Measurements from ENCODE around the gene EDIL3.

The EDIL3 gene

DNA sequence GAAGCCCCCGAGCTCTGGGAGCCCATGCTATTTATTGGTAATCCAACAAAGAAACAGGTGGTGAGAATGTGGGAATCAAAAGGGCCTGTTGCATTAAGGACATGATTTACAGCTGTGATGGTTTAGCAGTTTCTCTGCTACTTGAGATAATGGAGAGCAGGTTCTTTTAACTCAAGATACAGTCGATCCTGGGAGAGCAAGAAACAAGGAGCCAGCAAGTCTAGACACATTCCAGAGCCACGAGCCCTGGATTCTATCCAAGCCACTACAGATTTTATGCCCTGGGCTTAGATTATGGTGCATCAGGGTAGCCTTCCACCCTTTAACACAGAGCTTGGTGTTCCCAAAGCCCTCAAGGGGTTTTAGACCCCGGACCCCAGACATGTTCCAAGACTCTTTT is 87.0 kb downstream of the EDIL3 start:
- DNase-seq, result peak; percentile 66

DNA sequence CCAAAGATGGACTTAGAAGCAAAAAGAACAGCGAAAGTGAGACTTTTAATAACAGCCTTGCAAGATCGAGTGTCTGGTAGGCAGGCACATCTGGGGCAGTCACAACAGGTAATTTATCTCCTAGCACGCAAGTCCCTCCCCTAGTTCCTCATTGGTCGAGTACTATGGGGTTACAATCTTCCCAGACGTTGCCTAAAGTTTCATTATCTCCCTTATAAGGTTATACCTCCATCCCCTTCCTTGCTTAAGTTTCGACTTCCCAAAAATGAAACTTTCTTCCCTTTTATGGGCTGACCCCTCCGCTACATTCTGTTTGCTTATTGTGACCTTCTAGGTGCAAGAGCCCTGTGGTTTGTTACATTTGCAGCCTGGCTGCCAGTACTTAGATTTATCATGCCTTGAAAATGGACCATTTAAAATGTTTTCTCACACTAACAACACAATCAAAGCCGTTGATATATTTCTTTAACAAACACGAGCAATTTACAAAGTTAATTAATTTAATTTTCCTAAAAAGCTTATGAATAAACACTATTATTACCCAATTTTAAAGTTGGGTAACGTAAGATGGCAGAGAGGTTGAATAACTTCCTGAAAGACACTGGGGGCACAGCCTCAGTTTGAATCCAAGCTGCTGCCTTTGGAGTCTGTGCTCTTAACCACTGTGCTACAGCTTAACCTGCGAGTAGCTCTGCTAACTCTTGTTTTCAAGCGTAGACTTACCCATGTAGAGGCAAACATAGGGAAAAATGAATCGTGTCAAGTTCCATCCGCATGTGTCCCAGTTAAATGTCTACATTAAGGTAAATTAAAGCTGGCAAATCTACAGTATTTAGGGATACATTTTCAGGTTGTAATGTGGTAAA is 91.7 kb downstream of the EDIL3 start:
- DNase-seq, result no peak

DNA sequence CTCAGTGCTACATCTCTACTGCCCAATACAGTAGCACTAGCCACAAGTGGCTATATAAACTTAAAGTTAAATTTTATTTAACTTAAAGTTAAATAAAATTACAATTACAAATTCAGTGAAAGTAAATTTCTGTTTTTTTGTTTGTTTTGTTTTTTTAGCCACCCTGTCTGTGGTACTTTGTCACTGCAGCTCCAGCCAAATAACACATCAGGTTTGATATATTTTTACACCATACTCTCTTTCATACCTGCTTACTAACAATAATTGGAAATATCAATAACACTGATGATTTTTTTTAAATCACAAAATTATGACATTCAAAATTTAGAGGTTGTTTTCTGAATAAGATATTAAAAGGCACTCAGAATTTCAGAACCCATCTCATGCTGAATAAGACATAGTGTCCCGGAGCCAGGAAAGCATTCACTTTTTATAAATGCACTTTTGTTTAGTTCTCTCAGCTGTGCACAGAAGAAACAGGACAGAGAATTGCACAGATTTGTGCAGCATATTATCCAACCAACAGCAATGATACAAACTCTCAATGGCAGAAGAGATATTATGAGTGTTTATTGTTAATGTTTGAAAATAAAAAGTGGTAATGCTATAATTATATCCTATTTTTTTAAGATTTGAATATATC is 92.6 kb downstream of the EDIL3 start:
- no peak for DNase-seq

DNA sequence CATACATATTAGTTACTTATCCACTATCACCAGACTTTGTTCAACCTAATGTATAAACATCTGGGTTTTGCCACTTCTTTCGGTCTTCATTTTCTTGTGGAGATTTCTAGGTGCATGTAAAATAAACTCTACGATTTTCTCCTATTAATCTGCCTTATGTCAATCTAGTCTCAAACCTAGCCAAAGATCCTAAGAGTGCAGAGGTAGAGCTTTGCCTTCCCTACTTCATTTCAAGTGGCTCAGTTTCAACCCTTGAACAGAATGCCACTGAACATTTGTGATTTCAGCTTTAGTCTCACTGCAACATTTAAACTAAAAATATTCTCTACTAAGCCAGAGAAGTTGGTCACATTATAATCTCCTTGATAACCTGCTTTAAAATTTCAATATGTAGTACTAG is 94.0 kb downstream of the EDIL3 start:
- DNase-seq, result no peak

DNA sequence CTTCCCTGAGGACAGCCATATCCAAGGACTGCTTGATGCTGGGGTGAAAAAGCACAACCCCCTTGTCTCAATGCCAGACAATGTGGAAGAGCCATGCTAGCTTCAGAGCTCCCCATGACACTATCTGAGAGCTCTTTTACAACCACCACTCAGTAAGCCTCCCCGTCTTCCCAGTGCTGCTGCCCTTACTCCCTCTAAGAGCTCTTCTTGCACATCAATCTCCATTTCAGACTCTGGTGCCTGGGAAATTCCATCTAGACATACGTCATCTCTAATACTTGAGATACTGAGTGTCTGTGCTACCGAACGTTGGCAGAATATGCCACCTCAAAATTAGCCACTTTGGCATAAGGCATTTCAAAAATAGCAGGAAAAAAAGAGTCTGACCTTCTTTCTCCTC is 94.5 kb downstream of the EDIL3 start:
- DNase-seq, result peak; percentile 38

DNA sequence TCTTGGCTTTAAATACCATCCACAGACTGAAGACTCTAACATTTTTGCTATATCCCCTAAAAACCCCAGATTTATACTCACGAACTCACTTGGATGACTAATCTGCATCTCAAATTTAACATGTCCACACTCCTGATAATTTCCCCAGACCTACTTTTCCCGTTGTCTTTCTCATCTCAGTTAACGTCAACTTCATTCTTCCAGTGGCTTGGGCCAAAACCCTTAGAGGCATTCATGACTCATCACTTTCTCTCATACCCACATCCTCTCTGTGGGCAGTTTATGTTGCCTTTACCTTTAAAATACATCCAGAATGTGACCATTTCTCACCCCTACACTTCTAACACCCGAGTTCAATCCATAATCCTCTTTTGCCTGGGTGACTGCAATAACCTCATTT is 96.7 kb downstream of the EDIL3 start:
- peak; percentile 87 for DNase-seq

DNA sequence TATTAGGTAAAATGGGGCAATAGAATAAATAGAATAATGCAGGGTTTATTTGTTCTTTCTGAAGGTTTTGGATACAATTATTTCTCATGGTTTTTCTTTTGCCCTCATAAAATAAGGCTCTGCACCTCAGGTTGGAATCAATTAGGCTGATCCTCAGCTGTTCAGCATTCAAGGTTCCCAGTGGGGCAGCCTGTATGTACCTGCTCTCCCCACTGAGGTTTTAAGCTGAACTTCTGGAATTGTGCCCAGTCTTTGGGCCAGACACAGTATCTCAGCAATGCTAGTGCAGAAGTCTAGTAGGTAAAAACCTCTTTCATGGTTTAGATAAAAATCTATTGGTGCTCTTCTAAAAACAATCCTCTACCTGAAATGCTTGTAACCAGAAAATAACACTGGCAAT is 98.0 kb downstream of the EDIL3 start:
- DNase-seq, result no peak

DNA sequence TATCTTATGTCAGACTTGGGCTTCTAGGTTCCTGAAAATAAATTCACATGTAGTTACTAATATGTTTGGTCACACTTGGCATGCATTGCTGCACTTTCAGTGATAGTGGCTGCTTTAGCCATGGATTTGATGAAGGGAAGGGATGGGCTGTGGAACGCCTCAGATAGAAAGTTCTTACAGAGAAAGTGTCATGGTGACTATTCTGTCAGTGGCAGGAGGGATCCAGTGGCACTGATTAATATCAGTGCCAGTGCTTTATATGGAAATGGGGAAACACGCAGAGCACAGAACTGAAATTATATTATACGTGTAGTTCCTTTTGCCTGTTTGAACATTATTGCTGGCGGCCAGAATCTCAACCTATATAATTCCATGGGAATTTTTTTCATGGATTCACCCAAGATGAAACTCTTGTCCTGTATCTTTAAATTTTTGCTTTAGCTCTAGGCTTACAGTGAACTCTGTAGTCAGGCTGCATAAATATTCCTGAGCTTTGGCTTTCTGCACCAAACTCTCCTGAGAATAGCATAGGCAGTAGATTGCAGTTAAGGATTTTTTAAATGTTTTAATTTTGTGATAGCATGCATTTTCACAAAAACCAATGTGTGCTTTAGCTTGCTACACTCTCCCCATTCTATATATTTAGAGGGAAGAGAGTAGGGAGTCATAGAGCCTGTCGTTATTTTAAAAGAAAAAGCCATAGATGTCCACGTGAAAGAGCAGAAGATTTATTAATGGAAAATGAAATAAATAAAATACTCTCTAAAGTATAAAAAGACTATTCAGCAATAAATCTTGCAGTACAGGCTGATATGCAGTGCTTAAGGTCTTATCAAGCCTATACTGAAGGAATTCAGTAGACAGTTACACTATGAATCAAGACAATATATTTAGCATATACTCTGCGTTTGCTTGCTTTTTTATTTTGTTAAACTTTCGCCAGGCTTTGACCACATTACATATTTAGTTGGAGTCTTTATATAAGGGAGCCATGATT is 98.7 kb downstream of the EDIL3 start:
- no peak for DNase-seq

DNA sequence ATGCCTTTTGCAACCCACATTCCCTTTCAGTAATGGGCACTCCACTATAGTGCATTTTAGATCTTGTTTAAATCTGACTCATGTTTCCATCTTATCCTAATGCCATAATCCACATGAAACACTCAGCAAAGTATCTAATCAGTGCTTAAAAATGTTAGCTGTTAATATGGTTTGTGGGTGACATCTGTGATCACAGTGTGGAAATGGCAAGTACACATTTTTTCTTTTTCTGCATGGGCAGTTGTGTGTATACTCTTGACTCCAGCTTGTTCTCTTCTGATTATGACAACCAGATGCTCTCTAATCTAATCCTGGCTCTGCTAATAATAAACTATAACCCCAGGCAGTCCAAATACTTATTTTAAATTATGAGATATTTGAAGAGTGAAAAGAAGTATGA is 103.3 kb downstream of the EDIL3 start:
- DNase-seq, result no peak

DNA sequence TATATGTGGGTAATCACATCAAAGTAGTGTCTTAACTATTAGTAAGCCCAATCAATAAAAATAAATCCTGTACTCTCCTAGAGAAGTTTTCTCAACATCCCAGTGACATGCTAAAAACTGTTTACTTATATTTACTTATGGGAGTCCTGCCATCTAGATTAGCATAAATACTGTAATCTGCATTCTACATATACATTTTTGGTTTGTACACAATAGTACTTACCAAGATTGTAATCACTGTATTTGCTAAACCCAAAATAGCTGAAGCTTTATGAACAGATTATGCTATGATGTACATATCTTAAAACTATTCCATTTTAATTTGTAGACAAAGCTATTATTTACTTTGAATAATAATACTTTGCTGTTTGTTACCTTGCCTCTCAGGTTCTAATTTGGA is 105.4 kb downstream of the EDIL3 start:
- no peak for DNase-seq

DNA sequence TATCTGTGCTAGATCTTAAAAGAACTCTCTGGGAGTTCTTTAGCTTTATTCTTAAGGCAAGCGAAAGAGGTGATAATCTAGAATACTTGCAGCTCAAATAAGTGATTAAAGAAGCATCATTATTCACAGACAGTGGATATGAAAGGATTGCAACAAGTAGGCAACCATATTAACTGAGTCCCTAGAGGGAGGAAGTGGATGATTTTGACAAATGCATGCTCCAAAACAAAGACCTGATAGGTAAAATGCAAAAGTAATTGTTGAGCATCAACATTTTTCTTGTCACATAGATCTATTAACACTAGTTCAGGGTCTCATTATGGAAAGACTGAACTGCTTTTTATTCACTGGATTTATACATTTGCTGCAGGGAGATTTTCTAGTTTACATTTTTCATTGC is 109.1 kb downstream of the EDIL3 start:
- DNase-seq, result no peak

DNA sequence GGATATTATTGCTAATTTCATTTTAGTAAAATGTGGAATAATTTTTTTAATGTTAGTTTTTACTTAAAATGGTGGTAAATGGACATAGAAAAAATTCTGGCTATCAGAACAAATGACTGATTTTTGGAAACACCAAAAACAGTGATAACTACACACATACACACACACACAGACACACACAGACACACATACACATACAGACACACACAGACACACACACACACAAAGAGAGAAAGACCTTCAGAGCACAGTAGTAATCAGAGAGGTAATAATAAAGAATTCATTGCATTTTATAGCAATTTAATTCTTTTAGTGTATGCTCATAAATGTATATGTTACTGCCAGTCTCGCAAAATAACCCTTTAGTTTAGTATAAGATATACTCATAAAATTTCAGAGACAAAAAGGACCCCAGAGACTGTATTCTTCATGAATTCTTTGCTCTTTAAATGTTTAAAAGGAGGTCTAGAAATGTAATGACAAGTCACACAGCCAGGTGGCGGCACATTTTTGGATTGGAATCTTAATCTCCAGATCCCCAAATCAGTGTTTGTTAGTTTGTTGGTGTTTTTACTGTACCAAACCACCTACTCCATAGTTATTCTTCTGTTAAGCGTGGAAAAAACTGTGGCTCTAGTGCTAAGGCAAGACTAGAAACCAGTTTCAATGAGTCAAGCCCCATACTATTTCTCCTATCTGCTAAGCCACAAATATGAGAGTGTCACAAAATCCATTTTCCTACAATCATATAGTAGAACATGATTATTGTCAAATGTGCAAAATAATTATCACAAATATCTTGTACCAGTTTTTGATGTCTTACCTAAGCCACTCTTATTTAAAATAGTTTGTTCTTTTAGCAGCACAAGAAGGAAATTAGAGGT is 109.9 kb downstream of the EDIL3 start:
- DNase-seq, result no peak

DNA sequence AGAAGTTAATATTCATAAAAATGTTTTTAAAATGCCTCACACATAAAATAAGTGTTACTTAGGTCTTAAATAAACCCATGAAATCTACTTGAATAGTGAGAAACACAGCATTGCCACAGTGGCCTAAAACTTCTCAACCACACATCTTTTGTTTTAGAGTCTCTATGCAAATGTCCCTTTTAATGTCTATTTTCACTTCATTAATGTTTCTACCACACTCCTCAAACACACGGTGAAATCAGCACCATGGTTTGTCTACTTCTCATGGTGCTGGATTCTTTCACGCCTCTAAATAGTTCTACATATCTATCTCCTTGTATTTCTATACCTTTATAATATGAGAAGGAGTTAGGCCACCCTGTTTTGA is 111.2 kb downstream of the EDIL3 start:
- DNase-seq, result no peak

DNA sequence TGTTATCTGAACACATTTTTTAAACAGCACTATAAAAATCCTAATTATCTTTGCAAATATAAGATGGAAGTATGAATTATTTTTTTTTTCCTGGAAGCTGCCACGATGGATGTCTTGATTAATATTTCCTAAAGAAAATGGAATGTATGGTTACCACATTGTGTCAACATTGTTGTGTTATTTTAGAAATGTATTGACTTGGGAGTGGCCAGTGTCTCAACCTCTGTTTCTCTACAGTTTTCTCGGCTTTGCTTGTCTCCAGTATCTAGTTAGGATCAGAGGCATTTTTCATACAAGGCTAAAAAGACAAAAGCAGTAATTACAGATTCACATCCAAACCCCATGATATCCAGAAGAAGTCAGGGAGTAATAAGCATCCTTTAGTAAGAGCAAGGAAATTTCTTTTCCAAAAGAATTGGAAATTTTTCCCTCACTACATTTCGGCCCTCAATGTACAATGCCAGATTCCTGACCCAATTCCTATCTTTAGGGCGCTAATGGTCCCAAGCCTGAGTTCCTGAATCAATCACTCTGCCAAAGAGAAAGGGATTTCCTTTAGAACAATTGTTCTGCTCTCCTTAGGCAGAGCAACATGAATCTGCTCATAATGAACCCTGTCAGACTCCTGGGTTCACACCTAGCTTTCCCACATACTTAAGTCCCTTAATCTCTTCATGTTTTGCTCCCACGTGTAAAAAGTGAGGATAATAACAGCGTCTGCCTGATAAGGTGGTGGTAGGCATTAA is 111.7 kb downstream of the EDIL3 start:
- DNase-seq, result no peak

DNA sequence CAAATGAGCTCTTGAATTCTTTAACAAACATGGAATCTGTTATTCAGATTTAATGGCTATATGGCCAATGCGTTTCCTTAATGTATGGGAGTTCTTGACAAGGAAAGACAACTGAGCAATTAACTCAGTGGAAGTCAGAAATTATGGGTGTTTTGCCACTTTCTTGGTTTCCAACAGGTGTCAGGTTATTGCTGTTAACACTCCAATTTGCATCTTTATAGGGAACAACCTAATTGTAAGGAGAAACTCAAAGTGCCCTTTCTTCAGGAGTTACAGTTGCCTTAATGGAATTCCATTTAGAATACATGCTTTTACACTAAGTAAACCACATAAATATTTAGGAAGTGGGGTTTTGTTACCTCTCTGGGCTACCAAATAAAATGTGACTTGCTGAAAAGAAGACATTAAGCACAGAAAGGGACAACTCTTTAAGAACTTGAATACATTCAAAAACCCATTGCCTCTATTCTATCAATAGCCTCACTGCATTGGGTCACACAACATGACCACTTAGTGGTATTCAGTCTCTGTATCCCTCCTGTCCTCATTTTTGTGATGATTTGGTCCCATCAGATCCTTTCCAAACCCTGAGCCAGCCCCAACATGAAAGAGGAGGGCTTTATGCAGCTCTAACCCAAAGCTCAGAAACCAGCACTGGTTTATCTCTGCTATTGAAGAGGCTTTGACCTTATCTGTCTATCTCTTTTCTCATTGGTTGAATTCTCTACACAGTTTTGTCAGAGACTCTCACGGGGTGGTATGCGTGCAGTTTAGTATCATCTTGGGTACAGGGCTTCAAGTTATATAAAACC is 118.7 kb downstream of the EDIL3 start:
- DNase-seq, result no peak

DNA sequence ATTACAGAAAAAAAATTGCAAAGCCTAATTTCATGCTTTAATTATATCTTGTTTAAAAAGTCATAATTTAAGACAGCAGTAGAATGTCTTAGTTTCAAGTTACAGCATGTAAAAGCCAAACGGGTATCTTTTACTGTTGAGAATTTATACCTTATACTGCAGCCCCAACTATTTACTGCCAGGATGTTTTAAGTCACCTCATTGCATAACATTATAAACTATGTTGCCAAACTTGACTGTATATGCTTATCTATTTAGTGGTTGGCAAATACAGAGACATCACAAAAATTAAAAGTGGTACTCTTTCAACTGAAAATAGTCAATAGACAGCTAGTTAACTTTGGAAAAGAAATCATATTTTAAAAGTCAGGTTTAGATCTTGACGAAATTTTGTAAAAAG is 119.5 kb downstream of the EDIL3 start:
- DNase-seq, result no peak

DNA sequence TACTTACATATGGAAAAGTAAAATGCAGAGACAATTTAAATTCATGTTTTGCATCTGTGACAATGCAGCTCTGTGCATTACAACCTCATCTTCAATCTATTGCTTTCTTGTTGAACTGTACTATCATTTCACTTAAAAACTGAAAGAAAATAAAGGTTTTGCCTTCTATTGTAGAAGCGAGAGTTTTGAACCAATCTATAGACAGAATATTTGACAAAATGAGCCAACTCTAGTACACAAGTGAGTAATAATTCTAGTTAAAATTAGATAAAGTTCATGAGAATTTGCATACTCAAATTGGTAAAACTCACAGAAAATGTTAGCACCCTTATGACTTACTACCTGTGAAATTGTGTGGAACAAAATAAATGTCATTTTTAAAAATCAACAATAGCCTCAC is 123.7 kb downstream of the EDIL3 start:
- no peak for DNase-seq

DNA sequence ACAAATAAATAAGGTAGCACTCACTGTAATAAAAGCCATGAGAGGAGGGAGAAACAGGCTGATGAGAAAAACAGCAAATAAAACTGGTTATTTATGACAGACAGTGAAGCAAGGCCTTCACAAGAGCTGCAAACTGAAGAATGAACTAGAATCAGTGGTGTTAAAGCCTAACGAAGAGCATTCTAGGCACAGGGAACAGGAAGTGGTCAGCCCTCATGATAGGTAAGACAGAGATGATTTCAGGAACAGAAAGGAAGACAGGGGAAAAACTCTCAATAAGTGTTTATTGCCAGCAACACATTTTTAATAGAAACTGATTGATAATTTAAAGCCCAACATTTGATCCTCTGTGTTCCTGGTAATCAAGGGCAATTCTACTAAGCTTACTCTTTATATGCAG is 124.5 kb downstream of the EDIL3 start:
- no peak for DNase-seq

DNA sequence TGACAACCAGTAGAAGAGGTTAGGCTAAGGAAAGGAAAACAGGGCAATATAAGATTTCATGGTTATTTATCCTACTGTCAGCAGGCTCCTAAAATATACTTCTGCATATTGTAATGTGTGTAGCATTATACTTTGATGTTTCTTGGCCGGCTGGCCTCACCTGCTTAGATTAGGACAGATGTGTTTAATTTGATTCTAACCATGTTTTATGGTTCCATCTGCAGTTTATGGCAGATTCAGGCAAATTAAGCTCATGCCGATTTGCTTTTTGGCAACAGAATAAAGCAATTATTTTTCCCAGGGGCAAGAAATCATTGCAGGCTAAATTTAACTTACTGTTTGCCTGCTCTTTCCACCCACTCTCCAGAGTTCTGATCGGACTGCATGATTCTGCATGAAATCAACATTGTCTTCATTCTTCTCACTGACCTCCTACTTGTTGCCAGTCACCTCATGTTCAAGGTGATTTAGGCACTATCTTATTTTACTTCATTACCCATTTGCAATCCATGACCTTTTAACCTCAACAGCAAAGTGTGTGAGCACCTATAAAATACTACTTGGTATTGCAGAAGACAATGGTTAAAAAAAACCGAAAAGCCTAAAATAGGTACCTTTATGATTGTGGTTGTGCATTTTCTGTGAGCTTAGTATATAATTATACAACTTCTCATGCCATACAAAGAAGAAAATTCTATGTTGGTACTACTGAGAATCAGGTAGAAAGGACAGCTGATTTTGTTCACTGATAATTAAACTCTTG is 125.2 kb downstream of the EDIL3 start:
- no peak for DNase-seq

DNA sequence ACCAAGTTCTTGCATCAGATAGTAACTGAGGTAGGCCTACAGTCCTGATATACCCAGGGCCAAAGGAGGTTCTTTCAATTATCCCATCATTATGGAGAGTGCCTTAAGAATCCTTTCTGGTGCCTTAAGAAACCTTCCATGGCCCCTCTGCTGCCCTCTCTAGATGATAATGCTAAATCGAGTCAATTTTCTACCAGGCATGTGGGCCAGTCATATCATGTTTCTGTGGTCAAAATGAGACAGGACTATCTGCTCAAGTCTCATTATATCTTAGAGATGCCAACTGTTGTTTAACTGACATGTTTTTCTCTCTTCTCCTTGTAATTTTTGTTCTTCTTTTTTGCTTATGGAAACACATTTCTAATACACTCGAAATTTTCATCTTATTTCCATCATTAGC is 127.6 kb downstream of the EDIL3 start:
- DNase-seq, result no peak

All from fibroblast of skin of abdomen (primary cell).